H9 (cell line): ENCODE measurements around the gene HAT1. TPM values are rescaled to one million over a fixed set of nuclear protein-coding genes. Genes with fewer than 3 reads are reported as not detected.

Experiments used
- DNase-seq: peaks from one replicate; pipeline ENCODE4 v3.0.0-alpha.2; 2017
- H2AFZ ChIP-seq: one replicate; pipeline ENCODE4 v1.6.1; 2013; ENCODE audit warnings: mild to moderate bottlenecking, low read length, control low read depth, moderate library complexity
- H2AK5ac ChIP-seq: 2 replicates; pipeline ENCODE4 v1.6.1; 2013; ENCODE audit warnings: low read length, control low read depth, mixed read lengths; ENCODE audit not compliant: insufficient read length
- H2BK120ac ChIP-seq: one replicate; pipeline ENCODE4 v1.6.1; 2013; ENCODE audit warnings: low read depth, mild to moderate bottlenecking, low read length, control low read depth, inconsistent platforms; ENCODE audit not compliant: poor library complexity, severe bottlenecking
- H2BK12ac ChIP-seq: 2 replicates; pipeline ENCODE4 v1.6.1; 2013; ENCODE audit warnings: low read length, control low read depth, mixed read lengths, low read depth; ENCODE audit not compliant: insufficient read length
- H2BK15ac ChIP-seq: 2 replicates; pipeline ENCODE4 v1.6.1; 2013; ENCODE audit warnings: low read depth, low read length, control low read depth
- H2BK20ac ChIP-seq: one replicate; pipeline ENCODE4 v1.6.1; 2013; ENCODE audit warnings: low read depth, mild to moderate bottlenecking, low read length, control low read depth, inconsistent platforms; ENCODE audit not compliant: poor library complexity, severe bottlenecking
- H2BK5ac ChIP-seq: 2 replicates; pipeline ENCODE4 v1.6.1; 2013; ENCODE audit warnings: low read length, control low read depth, mixed read lengths; ENCODE audit not compliant: insufficient read length
- H3K14ac ChIP-seq: 2 replicates; pipeline ENCODE4 v1.6.1; 2013; ENCODE audit warnings: low read length, control low read depth; ENCODE audit not compliant: insufficient read depth
- H3K18ac ChIP-seq: 2 replicates; pipeline ENCODE4 v1.6.1; 2013; ENCODE audit warnings: low read depth, mild to moderate bottlenecking, mixed read lengths, low read length, control low read depth; ENCODE audit not compliant: insufficient read length
- H3K23ac ChIP-seq: 2 replicates; pipeline ENCODE4 v1.6.1; 2013; ENCODE audit warnings: low read length, control low read depth, mixed read lengths, low read depth; ENCODE audit not compliant: insufficient read length
- H3K23me2 ChIP-seq: 2 replicates; pipeline ENCODE4 v1.6.1; 2013; ENCODE audit warnings: low read depth, mild to moderate bottlenecking, mixed read lengths, low read length, control low read depth; ENCODE audit not compliant: insufficient read length, poor library complexity, severe bottlenecking
- H3K27ac ChIP-seq: 2 replicates; pipeline ENCODE4 v1.5.1; 2013; ENCODE audit warnings: low read length, control low read depth, mixed read lengths, low read depth; ENCODE audit not compliant: insufficient read length
- H3K27me3 ChIP-seq: 2 replicates; pipeline ENCODE4 v1.6.1; 2013; ENCODE audit warnings: low read length, control low read depth, inconsistent platforms; ENCODE audit not compliant: insufficient read depth
- H3K4ac ChIP-seq: 2 replicates; pipeline ENCODE4 v1.6.1; 2013; ENCODE audit warnings: low read depth, mild to moderate bottlenecking, control low read depth, inconsistent platforms, low read length, moderate library complexity
- H3K4me1 ChIP-seq: 2 replicates; pipeline ENCODE4 v1.6.1; 2013; ENCODE audit warnings: low read length, control low read depth, inconsistent platforms; ENCODE audit not compliant: insufficient read depth
- H3K4me2 ChIP-seq: 2 replicates; pipeline ENCODE4 v1.6.1; 2013; ENCODE audit warnings: low read length, control low read depth, mixed read lengths; ENCODE audit not compliant: insufficient read length, insufficient read depth
- H3K56ac ChIP-seq: 2 replicates; pipeline ENCODE4 v1.6.1; 2013; ENCODE audit warnings: low read depth, mild to moderate bottlenecking, mixed read lengths, low read length, control low read depth; ENCODE audit not compliant: insufficient read length
- H3K79me1 ChIP-seq: 2 replicates; pipeline ENCODE4 v1.6.1; 2013; ENCODE audit warnings: low read depth, mild to moderate bottlenecking, moderate library complexity, low read length, control low read depth, inconsistent platforms; ENCODE audit not compliant: insufficient read depth, poor library complexity, severe bottlenecking
- H3K79me2 ChIP-seq: 2 replicates; pipeline ENCODE4 v1.6.1; 2013; ENCODE audit warnings: low read length, control low read depth, inconsistent platforms; ENCODE audit not compliant: insufficient read depth
- H3K9ac ChIP-seq: 2 replicates; pipeline ENCODE4 v1.6.1; 2013; ENCODE audit warnings: low read length, control low read depth, mixed read lengths; ENCODE audit not compliant: insufficient read length; ENCODE audit errors: extremely low read depth
- H3K9me3 ChIP-seq: one replicate; pipeline ENCODE4 v1.6.1; 2013; ENCODE audit warnings: low read depth, low read length, inconsistent platforms; ENCODE audit not compliant: control insufficient read depth
- H3T11ph ChIP-seq: one replicate; pipeline ENCODE4 v1.6.1; 2013; ENCODE audit warnings: mild to moderate bottlenecking, low read length, control low read depth, inconsistent platforms
- H4K20me1 ChIP-seq: one replicate; pipeline ENCODE4 v1.6.1; 2013; ENCODE audit not compliant: control insufficient read depth, insufficient read length, insufficient read depth
- H4K5ac ChIP-seq: 2 replicates; pipeline ENCODE4 v1.6.1; 2013; ENCODE audit warnings: low read depth, mild to moderate bottlenecking, mixed read lengths, low read length, control low read depth; ENCODE audit not compliant: insufficient read length
- H4K8ac ChIP-seq: replicated peaks from 2 replicates; pipeline ENCODE4 v1.6.1; 2013; ENCODE audit warnings: low read length, control low read depth, mixed read lengths, low read depth; ENCODE audit not compliant: insufficient read length
- H4K91ac ChIP-seq: 2 replicates; pipeline ENCODE4 v1.6.1; 2013; ENCODE audit warnings: low read depth, mild to moderate bottlenecking, moderate library complexity, mixed read lengths, low read length, control low read depth; ENCODE audit not compliant: insufficient read length
- H3K27ac Mint-ChIP-seq, 3 experiments: 2 replicates in 2 of 3; 3 replicates in 1 of 3; pipeline ENCODE4 v1.8.0; 2020 to 2021; ENCODE audit warnings: mixed read lengths in 3 of 3, mild to moderate bottlenecking in 1 of 3, moderate library complexity in 1 of 3
- H3K27me3 Mint-ChIP-seq: 2 replicates; pipeline ENCODE4 v1.8.0; 2021; ENCODE audit warnings: low read depth, mild to moderate bottlenecking, moderate library complexity, mixed read lengths
- H3K36me3 Mint-ChIP-seq, 3 experiments: 2 replicates in 2 of 3; 3 replicates in 1 of 3; pipeline ENCODE4 v1.8.0; 2020 to 2021; ENCODE audit warnings: low read depth in 3 of 3, mixed read lengths in 3 of 3; ENCODE audit not compliant: insufficient read depth in 1 of 3
- H3K4me1 Mint-ChIP-seq, 2 experiments: 2 replicates each; pipeline ENCODE4 v1.8.0; 2020; ENCODE audit warnings: mixed read lengths in 2 of 2
- H3K4me3 Mint-ChIP-seq, 2 experiments: 2 replicates in 1 of 2; 3 replicates in 1 of 2; pipeline ENCODE4 v1.8.0; 2020 to 2021; ENCODE audit warnings: mild to moderate bottlenecking in 2 of 2, mixed read lengths in 2 of 2, moderate library complexity in 1 of 2
- H3K9me3 Mint-ChIP-seq, 2 experiments: 2 replicates in 1 of 2; 3 replicates in 1 of 2; pipeline ENCODE4 v1.8.0; 2020; ENCODE audit warnings: mild to moderate bottlenecking in 2 of 2, mixed read lengths in 2 of 2, moderate library complexity in 1 of 2
- WGBS: extraction: QIAGEN DNeasy Blood & Tissue Kit; methylation state at CpG from one replicate; pipeline ENCODE4 v1.1.7; 2013; ENCODE audit warnings: missing lambda C conversion rate, low lambda C conversion rate, mixed read lengths; ENCODE audit not compliant: insufficient read length; ENCODE audit errors: extremely low coverage; 5-methylcytosine and 5-hydroxymethylcytosine counted together
- total RNA-seq: library from RNA; stranded (reverse); gene quantifications from 2 replicates; pipeline ENCODE4 v1.2.1, GENCODE V29; 2021
- TF ChIP-seq, protein P1 (sequence below): fragments of 200-600 bp; sonication (generic); conservative IDR thresholded peaks from 3 replicates; pipeline ENCODE4 v1.8.0; 2021; ENCODE audit warnings: antibody characterized with exemption, mild to moderate bottlenecking

HAT1 gene
- total RNA-seq, 1 experiment from 2014 or later = 73.0 TPM

DNA sequence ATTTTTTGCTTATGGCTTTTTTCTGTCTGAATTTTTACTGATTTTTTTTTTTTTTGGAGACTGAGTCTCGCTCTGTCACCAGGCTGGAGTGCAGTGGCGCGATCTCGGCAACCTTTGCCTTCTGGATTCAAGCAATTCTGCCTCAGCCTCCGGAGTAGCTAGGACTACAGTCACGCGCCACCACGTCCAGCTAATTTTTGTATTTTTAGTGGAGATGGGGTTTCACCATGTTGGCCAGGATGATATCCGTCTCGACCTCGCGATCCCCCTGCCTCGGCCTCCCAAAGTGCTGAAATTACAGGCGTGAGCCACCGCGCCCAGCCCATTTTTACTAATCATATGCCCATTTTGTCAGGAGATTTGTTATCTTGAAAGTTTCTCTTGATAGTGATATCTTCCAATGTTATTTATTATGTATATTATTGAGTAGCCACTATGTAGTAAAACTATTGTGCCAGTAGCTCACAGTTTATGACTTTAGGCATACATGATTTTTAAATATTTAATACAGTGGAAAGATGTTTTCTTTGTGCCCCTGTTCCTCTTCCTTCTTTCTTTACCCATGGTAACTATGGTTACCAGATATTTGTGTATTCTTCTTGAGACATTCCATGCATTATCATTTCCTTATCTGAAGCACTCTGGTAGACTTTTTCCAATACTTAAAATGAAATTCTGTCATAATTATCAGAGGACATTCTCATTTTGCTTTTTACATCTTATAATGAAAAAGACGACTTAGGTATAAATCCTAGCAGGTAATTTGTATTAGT lies 2.1 kb downstream of the HAT1 start:
- no peaks in the 10 kb centered on the region; a peak in 1 of 5 replicates for H3K9me3 Mint-ChIP-seq
- H2BK15ac ChIP-seq = no peak overlapping the region
- no peak overlapping the region for H2BK5ac ChIP-seq
- no peak overlapping the region for H3K9ac ChIP-seq
- H3K4me3 Mint-ChIP-seq = peak overlapping the region; percentile 83 to 91; a peak in 3 of 5 replicates
- H3K23ac ChIP-seq = no peak overlapping the region
- no peak overlapping the region for H3T11ph ChIP-seq
- H4K20me1 ChIP-seq = no peaks in the 10 kb centered on the region
- H3K56ac ChIP-seq = no peak overlapping the region
- no peak for DNase-seq
- peaks cover 9 to 35% (median 31%) of the 10 kb centered on the region in 3 experiments; a peak in 6 of 7 replicates for H3K36me3 Mint-ChIP-seq
- no peak overlapping the region for H3K27ac Mint-ChIP-seq
- H3K23me2 ChIP-seq = peaks cover 4% of the 10 kb centered on the region
- no peak overlapping the region for H4K8ac ChIP-seq
- H4K5ac ChIP-seq = no peak overlapping the region
- H3K79me2 ChIP-seq = peaks cover 3% of the 10 kb centered on the region; the same call in 1 of the 2 replicates
- H2BK20ac ChIP-seq = no peak overlapping the region
- no peak overlapping the region for H4K91ac ChIP-seq
- H3K27me3 ChIP-seq = no peaks in the 10 kb centered on the region
- H2BK120ac ChIP-seq = no peak overlapping the region
- peaks cover 14 to 17% of the 10 kb centered on the region in 2 experiments for H3K4me1 Mint-ChIP-seq
- WGBS = no CpG with 5 or more reads among the region's 17 CpGs
- H3K18ac ChIP-seq = no peak overlapping the region
- H3K14ac ChIP-seq = no peak overlapping the region
- H3K4ac ChIP-seq = no peak overlapping the region
- no peaks in the 10 kb centered on the region for H3K27me3 Mint-ChIP-seq
- H2AFZ ChIP-seq = no peak overlapping the region
- no peak overlapping the region for H2BK12ac ChIP-seq
- TF ChIP-seq, protein P1, sequence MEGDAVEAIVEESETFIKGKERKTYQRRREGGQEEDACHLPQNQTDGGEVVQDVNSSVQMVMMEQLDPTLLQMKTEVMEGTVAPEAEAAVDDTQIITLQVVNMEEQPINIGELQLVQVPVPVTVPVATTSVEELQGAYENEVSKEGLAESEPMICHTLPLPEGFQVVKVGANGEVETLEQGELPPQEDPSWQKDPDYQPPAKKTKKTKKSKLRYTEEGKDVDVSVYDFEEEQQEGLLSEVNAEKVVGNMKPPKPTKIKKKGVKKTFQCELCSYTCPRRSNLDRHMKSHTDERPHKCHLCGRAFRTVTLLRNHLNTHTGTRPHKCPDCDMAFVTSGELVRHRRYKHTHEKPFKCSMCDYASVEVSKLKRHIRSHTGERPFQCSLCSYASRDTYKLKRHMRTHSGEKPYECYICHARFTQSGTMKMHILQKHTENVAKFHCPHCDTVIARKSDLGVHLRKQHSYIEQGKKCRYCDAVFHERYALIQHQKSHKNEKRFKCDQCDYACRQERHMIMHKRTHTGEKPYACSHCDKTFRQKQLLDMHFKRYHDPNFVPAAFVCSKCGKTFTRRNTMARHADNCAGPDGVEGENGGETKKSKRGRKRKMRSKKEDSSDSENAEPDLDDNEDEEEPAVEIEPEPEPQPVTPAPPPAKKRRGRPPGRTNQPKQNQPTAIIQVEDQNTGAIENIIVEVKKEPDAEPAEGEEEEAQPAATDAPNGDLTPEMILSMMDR = no peak
- no peak overlapping the region for H3K4me2 ChIP-seq
- peaks cover 3% of the 10 kb centered on the region for H3K79me1 ChIP-seq
- H3K27ac ChIP-seq = no peak overlapping the region
- no peaks in the 10 kb centered on the region for H3K9me3 ChIP-seq
- H2AK5ac ChIP-seq = no peak overlapping the region
- H3K4me1 ChIP-seq = no peaks in the 10 kb centered on the region; the same call in 1 of the 2 replicates
